ENCODE data around the gene PGA4. TPM values are rescaled to one million over a fixed set of nuclear protein-coding genes. Genes with fewer than 3 reads are reported as not detected.
"Not testable (repeated sequence)": the region's sequence is repeated elsewhere in the genome, so short reads cannot be mapped to it uniquely, and the experiment has no call there.

The PGA4 gene
- total RNA-seq, 1 donor from 2014 or later = not detected

GRCh38 chr11:61240875-61241274, 18.7 kb downstream of the PGA4 start, which contains the start of gene PGA5:
TSS of gene PGA5 (plus strand) at chr11:61241175. CDS start at chr11:61241227, 52 bp downstream.
- DNase-seq (ENCODE audit: low spot score); intact Hi-C loops (cut with DNase I); ATAC-seq: not testable (repeated sequence)

- intact Hi-C loops (cut with DNase I); DNase-seq (ENCODE audit: low spot score): not testable (repeated sequence)
- ATAC-seq = peak; percentile 56
Measured at GRCh38 chr11:61241526-61241925, 19.4 kb downstream of the PGA4 start.

GRCh38 chr11:61245284-61245964, 23.3 kb downstream of the PGA4 start:
- ATAC-seq; DNase-seq (ENCODE audit: low spot score); intact Hi-C loops (cut with DNase I): not testable (repeated sequence)

- intact Hi-C loops (cut with DNase I); DNase-seq (ENCODE audit: low spot score); ATAC-seq: not testable (repeated sequence)
Measured at GRCh38 chr11:61248071-61248470, 25.9 kb downstream of the PGA4 start.

DNA sequence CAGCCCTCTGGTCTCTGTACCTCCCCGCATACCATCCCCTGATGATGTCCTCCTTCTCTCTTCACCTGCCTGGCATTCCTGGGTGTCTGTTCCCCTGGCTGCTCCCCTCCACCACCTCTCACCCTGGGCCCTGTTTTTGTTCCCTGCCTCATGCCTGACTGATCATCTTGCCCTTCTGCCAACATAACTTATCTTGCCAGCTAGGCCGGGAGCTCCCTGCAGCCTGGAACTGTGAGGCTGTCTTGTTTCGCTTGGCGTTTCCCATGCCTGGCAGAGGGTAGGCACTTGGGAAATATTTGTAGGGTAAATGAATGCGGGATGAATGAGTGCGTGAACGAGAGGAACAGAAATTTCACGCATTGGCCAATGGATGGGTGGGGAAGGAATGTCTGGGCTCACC, 27.1 kb downstream of the PGA4 start:
- DNase-seq (ENCODE audit: low spot score); intact Hi-C loops (cut with DNase I); ATAC-seq: not testable (repeated sequence)

GRCh38 chr11:61250796-61251765, 28.9 kb downstream of the PGA4 start:
- peak; percentile 75 for DNase-seq (ENCODE audit: low spot score)
- intact Hi-C loops (cut with DNase I) = not testable (repeated sequence)
- ATAC-seq = peak; percentile 91

GRCh38 chr11:61252332-61252731, 30.2 kb downstream of the PGA4 start:
- intact Hi-C loops (cut with DNase I); ATAC-seq; DNase-seq (ENCODE audit: low spot score): not testable (repeated sequence)

- intact Hi-C loops (cut with DNase I) = no loop called here
- ATAC-seq (peak; percentile 46), DNase-seq (ENCODE audit: low spot score) (peak; percentile 72)
Measured at GRCh38 chr11:61254403-61255025, 32.4 kb downstream of the PGA4 start.

- DNase-seq (ENCODE audit: low spot score) = no peak
- peak; percentile 39 for ATAC-seq
- intact Hi-C loops (cut with DNase I) = no loop called here
Measured at GRCh38 chr11:61256710-61257482, 34.7 kb downstream of the PGA4 start.

GRCh38 chr11:61258546-61258945, 36.4 kb downstream of the PGA4 start:
- DNase-seq (ENCODE audit: low spot score) = no peak
- ATAC-seq = no peak
- intact Hi-C loops (cut with DNase I) = no loop called here

- DNase-seq (ENCODE audit: low spot score) (no peak), ATAC-seq (no peak)
- intact Hi-C loops (cut with DNase I) = no loop called here
Measured at GRCh38 chr11:61259363-61259762, 37.2 kb downstream of the PGA4 start.

DNA sequence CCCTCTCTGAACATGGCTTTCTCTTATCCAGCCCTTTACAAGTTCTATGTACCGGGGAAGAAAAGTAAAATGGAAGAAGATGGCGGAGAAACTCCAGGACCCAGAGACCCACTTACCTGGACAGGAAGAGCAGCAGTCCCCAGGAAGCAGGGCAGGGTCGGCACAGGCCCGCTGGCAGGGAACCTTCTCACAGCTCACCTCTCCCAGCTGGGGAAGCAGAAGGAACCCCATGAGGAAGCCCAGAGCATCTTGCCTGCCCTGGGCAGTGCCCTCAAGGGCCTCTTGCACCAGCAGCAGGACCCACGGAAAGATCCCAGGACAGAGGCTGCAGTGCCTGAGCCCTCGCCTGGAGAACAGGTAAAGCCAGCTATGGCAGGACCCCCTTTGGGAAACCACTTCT, 42.2 kb downstream of the PGA4 start:
- intact Hi-C loops (cut with DNase I) = no loop called here
- DNase-seq (ENCODE audit: low spot score) = no peak

GRCh38 chr11:61264795-61265194, 42.6 kb downstream of the PGA4 start:
- DNase-seq (ENCODE audit: low spot score) (no peak), ATAC-seq (no peak)
- intact Hi-C loops (cut with DNase I) = no loop called here

More for the DNA sequence above, 42.2 kb downstream of the PGA4 start:
- ATAC-seq = no peak

DNA sequence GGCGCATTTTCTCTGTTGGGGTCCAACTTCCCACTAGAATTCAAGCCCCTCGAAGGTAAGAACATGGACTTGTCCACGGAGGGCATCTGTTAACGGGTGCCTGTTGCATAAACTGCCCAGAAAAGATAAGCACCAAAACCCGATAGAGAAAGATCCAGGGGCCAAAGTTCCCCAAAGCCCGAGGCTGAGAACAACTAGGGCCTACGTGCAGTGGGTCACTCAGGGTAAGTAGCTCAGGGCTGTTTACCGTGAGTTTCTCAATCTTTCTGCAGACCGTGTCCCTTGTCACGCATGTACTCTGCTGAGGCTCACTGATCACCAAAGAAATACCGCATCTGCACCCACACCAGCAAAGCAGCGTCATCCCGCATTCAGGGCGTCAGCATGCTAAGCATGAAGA, 43.2 kb downstream of the PGA4 start:
- DNase-seq (ENCODE audit: low spot score) (no peak), ATAC-seq (no peak)
- intact Hi-C loops (cut with DNase I) = no loop called here

- ATAC-seq = no peak
- intact Hi-C loops (cut with DNase I) = no loop called here
- no peak for DNase-seq (ENCODE audit: low spot score)
Measured at GRCh38 chr11:61266602-61267001, 44.5 kb downstream of the PGA4 start.

DNA sequence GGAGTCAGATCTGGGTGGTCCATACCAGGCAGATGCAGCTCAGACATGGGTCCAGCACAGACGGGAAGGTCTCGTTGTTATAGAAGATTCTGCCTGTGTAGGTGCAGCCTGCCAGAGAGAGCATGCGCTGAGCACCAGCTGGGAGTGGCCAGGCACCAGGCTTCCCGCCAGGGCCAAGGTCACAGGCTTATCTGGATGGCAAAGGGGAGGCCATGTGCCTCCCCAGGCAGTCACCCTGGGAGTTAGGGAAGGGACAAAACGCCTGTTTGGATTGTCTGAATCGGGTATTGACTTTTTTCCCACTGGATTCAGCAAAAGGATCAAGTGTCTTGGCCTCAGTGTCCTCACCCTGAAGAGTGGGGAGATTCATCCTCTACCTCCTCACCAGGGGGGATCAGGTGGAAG, 45.3 kb downstream of the PGA4 start:
- no peak for ATAC-seq
- no peak for DNase-seq (ENCODE audit: low spot score)
- intact Hi-C loops (cut with DNase I) = no loop called here

- intact Hi-C loops (cut with DNase I) = no loop called here
- DNase-seq (ENCODE audit: low spot score) = no peak
- no peak for ATAC-seq
Measured at GRCh38 chr11:61268588-61269250, 46.6 kb downstream of the PGA4 start.

Measured in sciatic nerve (tissue), 2 donors.